AG04449 (cell line): ENCODE results near the gene VSIG1.

Source experiments
- CTCF ChIA-PET: fragments of 350-600 bp; formaldehyde crosslinking; extraction: SDS; loops from one replicate; lab custom pipeline; 2021; ENCODE audit warnings: antibody characterized with exemption; lab: Yijun Ruan, JAX
- POLR2A ChIA-PET: fragments of 400-600, 350-600 bp; formaldehyde crosslinking; extraction: SDS; loops from one replicate; lab custom pipeline; 2020; ENCODE audit warnings: antibody characterized with exemption, inconsistent platforms; lab: Yijun Ruan, JAX
- DNase-seq: peaks from one replicate; pipeline ENCODE4 v3.0.0-alpha.2; 2010; ENCODE audit warnings: low read depth, low spot score
- H3K4me3 ChIP-seq: 2 replicates; pipeline ENCODE4 v1.5.1; 2011; ENCODE audit warnings: low read depth, mild to moderate bottlenecking, control low read depth, low read length
- TF ChIP-seq, protein P1 (sequence below): IDR thresholded peaks from one replicate; pipeline ENCODE4 v1.5.1; 2011; ENCODE audit warnings: mild to moderate bottlenecking, moderate library complexity, low read length, control low read depth, inconsistent platforms; ENCODE audit not compliant: insufficient read depth; ENCODE audit errors: missing control alignments

The VSIG1 gene

GRCh38 chrX:108032944-108033343 is 11.9 kb upstream of the VSIG1 start:
- DNase-seq = no peak
- CTCF ChIA-PET = interaction anchor here (2.0 kb wide), 1 partner anchor 12 kb away, joined by 6 read pairs; no protein-coding TSS in a partner anchor
- no peak overlapping the region for H3K4me3 ChIP-seq
- POLR2A ChIA-PET = no interaction called here
- TF ChIP-seq, protein P1, sequence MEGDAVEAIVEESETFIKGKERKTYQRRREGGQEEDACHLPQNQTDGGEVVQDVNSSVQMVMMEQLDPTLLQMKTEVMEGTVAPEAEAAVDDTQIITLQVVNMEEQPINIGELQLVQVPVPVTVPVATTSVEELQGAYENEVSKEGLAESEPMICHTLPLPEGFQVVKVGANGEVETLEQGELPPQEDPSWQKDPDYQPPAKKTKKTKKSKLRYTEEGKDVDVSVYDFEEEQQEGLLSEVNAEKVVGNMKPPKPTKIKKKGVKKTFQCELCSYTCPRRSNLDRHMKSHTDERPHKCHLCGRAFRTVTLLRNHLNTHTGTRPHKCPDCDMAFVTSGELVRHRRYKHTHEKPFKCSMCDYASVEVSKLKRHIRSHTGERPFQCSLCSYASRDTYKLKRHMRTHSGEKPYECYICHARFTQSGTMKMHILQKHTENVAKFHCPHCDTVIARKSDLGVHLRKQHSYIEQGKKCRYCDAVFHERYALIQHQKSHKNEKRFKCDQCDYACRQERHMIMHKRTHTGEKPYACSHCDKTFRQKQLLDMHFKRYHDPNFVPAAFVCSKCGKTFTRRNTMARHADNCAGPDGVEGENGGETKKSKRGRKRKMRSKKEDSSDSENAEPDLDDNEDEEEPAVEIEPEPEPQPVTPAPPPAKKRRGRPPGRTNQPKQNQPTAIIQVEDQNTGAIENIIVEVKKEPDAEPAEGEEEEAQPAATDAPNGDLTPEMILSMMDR = no peak

- DNase-seq = no peak
- H3K4me3 ChIP-seq = no peak overlapping the region
- ChIA-PET CTCF (interaction anchor here (2.0 kb wide), 1 partner anchor 13 kb away, joined by 6 read pairs; no protein-coding TSS in a partner anchor), POLR2A (interaction anchor here (0.6 kb wide), 1 partner anchor 13 kb away, joined by 3 read pairs; no protein-coding TSS in a partner anchor)
- TF ChIP-seq, protein P1 = no peak
Observed at GRCh38 chrX:108033890-108034289, 11.0 kb upstream of the VSIG1 start.

DNA sequence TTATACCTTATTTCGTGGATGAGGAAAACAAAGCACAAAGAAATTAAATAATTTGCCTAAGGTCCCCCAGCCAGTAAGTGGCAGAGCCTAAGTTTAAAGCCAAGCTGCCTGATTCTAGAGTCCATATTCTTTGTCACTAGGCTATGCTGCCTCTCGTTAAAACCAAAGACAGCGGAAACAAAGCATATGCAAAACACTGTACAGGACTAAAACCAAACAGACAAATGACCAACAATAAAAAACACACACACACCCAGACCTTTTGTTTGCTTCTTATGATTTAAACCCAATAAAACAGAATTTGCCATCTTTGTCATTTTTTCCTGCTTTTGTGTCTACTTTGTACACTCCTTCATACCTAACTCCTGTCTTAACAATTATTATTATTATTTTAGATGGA is 10.1 kb upstream of the VSIG1 start:
- CTCF ChIA-PET = interaction anchor here (2.0 kb wide), 1 partner anchor 14 kb away, joined by 6 read pairs; no protein-coding TSS in a partner anchor
- DNase-seq = no peak
- TF ChIP-seq, protein P1 = no peak
- H3K4me3 ChIP-seq = no peak overlapping the region
- POLR2A ChIA-PET = no interaction called here

DNA sequence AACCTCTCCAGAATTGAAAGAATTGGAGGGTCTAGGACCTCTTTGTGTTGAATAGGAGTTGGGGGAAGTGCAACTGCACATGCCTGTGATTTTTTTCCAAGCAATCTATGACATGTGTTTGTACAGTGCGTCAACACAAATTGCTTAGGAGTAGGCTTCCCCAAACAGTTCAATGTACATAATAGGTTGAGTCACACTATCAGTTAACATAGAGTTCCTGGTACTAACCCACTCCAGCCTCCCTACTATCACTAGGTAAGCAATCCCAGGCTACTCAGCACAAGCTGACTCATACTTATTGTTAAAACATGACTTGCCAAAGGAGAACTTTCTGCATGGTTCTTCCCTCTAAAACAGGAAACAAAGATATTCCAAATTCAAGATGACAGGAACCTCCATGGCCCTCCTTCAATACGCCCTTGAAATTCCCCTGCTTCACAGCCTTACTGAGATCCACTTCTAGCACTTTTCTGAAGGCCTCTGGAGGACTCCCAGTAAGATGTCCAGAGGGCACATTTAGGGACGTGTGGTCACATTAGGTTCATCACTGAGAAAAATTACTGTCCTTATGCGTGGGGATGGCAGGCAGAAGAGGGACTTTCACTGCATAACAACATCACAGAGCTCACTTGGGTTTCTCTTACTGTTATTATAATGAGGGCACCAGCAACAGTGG is 8.4 kb upstream of the VSIG1 start:
- CTCF ChIA-PET = no interaction called here
- TF ChIP-seq, protein P1 = no peak
- POLR2A ChIA-PET = no interaction called here
- peak; percentile 40 for DNase-seq
- H3K4me3 ChIP-seq = no peak overlapping the region

GRCh38 chrX:108049649-108050048 is 4.8 kb downstream of the VSIG1 start:
- TF ChIP-seq, protein P1 = no peak
- H3K4me3 ChIP-seq = no peak overlapping the region
- no peak for DNase-seq
- POLR2A ChIA-PET = no interaction called here
- CTCF ChIA-PET = no interaction called here

- ChIA-PET POLR2A (no interaction called here), CTCF (no interaction called here)
- no peak overlapping the region for H3K4me3 ChIP-seq
- TF ChIP-seq, protein P1 = no peak
- DNase-seq = no peak
Observed at GRCh38 chrX:108053218-108053617, 8.4 kb downstream of the VSIG1 start.
